ENCODE results near the gene TBC1D9. TPM values are rescaled to one million over a fixed set of nuclear protein-coding genes. Genes with fewer than 3 reads are reported as not detected.

Gene TBC1D9
- total RNA-seq, 1 donor from 2014 or later, result 22.4 TPM

- no peak overlapping the region for H3K27ac ChIP-seq (ENCODE audit: low read depth, low read length)
Measured at GRCh38 chr4:140726776-140727500, 29.2 kb downstream of the TBC1D9 start.

GRCh38 chr4:140725556-140725955, 30.6 kb downstream of the TBC1D9 start:
- Histone ChIP-seq H3K27ac (ENCODE audit: low read depth, low read length) (no peak overlapping the region), H3K36me3 (ENCODE audit: control insufficient read depth in 3 of 3, insufficient read depth in 3 of 3, low read length in 3 of 3) (no peaks in the 10 kb centered on the region), H3K9ac (ENCODE audit: low read depth in 1 of 3, low read length in 3 of 3) (no peak overlapping the region), H3K4me3 (ENCODE audit: low read length in 3 of 3) (no peak overlapping the region), H3K4me1 (ENCODE audit: control insufficient read depth in 3 of 3, insufficient read depth in 3 of 3, low read length in 3 of 3) (no peaks in the 10 kb centered on the region), H3K27me3 (ENCODE audit: control insufficient read depth in 3 of 3, insufficient read depth in 3 of 3, low read length in 3 of 3) (no peaks in the 10 kb centered on the region), H3K9me3 (ENCODE audit: control insufficient read depth in 3 of 3, low read length in 3 of 3) (no peaks in the 10 kb centered on the region)

More at GRCh38 chr4:140726776-140727500, 29.2 kb downstream of the TBC1D9 start:
- Histone ChIP-seq H3K4me3 (ENCODE audit: low read length in 3 of 3) (no peak overlapping the region), H3K4me1 (ENCODE audit: control insufficient read depth in 3 of 3, insufficient read depth in 3 of 3, low read length in 3 of 3) (no peaks in the 10 kb centered on the region), H3K9ac (ENCODE audit: low read depth in 1 of 3, low read length in 3 of 3) (no peak overlapping the region), H3K27me3 (ENCODE audit: control insufficient read depth in 3 of 3, insufficient read depth in 3 of 3, low read length in 3 of 3) (no peaks in the 10 kb centered on the region), H3K9me3 (ENCODE audit: control insufficient read depth in 3 of 3, low read length in 3 of 3) (no peaks in the 10 kb centered on the region), H3K36me3 (ENCODE audit: control insufficient read depth in 3 of 3, insufficient read depth in 3 of 3, low read length in 3 of 3) (no peaks in the 10 kb centered on the region)

GRCh38 chr4:140724760-140725159, 31.4 kb downstream of the TBC1D9 start:
- Histone ChIP-seq H3K4me3 (ENCODE audit: low read length in 3 of 3) (no peak overlapping the region), H3K9me3 (ENCODE audit: control insufficient read depth in 3 of 3, low read length in 3 of 3) (no peaks in the 10 kb centered on the region), H3K9ac (ENCODE audit: low read depth in 1 of 3, low read length in 3 of 3) (no peak overlapping the region), H3K4me1 (ENCODE audit: control insufficient read depth in 3 of 3, insufficient read depth in 3 of 3, low read length in 3 of 3) (no peaks in the 10 kb centered on the region), H3K36me3 (ENCODE audit: control insufficient read depth in 3 of 3, insufficient read depth in 3 of 3, low read length in 3 of 3) (no peaks in the 10 kb centered on the region), H3K27me3 (ENCODE audit: control insufficient read depth in 3 of 3, insufficient read depth in 3 of 3, low read length in 3 of 3) (no peaks in the 10 kb centered on the region), H3K27ac (ENCODE audit: low read depth, low read length) (no peak overlapping the region)

- Histone ChIP-seq H3K27me3 (ENCODE audit: control insufficient read depth in 3 of 3, insufficient read depth in 3 of 3, low read length in 3 of 3) (no peaks in the 10 kb centered on the region), H3K36me3 (ENCODE audit: control insufficient read depth in 3 of 3, insufficient read depth in 3 of 3, low read length in 3 of 3) (no peaks in the 10 kb centered on the region), H3K27ac (ENCODE audit: low read depth, low read length) (no peak overlapping the region), H3K4me1 (ENCODE audit: control insufficient read depth in 3 of 3, insufficient read depth in 3 of 3, low read length in 3 of 3) (peaks cover 0 to 2% (median 0%) of the 10 kb centered on the region in 3 donors), H3K9ac (ENCODE audit: low read depth in 1 of 3, low read length in 3 of 3) (no peak overlapping the region), H3K9me3 (ENCODE audit: control insufficient read depth in 3 of 3, low read length in 3 of 3) (no peaks in the 10 kb centered on the region), H3K4me3 (ENCODE audit: low read length in 3 of 3) (peak overlapping the region in 2 of 3 donors; percentile 14 to 28)
Measured at GRCh38 chr4:140720387-140721304, 35.5 kb downstream of the TBC1D9 start.

GRCh38 chr4:140719686-140720085, 36.5 kb downstream of the TBC1D9 start:
- Histone ChIP-seq H3K9me3 (ENCODE audit: control insufficient read depth in 3 of 3, low read length in 3 of 3) (no peaks in the 10 kb centered on the region), H3K9ac (ENCODE audit: low read depth in 1 of 3, low read length in 3 of 3) (no peak overlapping the region), H3K36me3 (ENCODE audit: control insufficient read depth in 3 of 3, insufficient read depth in 3 of 3, low read length in 3 of 3) (no peaks in the 10 kb centered on the region), H3K27me3 (ENCODE audit: control insufficient read depth in 3 of 3, insufficient read depth in 3 of 3, low read length in 3 of 3) (no peaks in the 10 kb centered on the region), H3K4me1 (ENCODE audit: control insufficient read depth in 3 of 3, insufficient read depth in 3 of 3, low read length in 3 of 3) (peaks cover 0 to 2% (median 0%) of the 10 kb centered on the region in 3 donors), H3K4me3 (ENCODE audit: low read length in 3 of 3) (no peak overlapping the region), H3K27ac (ENCODE audit: low read depth, low read length) (no peak overlapping the region)

- no peaks in the 10 kb centered on the region for H3K36me3 ChIP-seq (ENCODE audit: control insufficient read depth in 3 of 3, insufficient read depth in 3 of 3, low read length in 3 of 3)
- H3K9me3 ChIP-seq (ENCODE audit: control insufficient read depth in 3 of 3, low read length in 3 of 3), result no peaks in the 10 kb centered on the region
- no peak overlapping the region for H3K9ac ChIP-seq (ENCODE audit: low read depth in 1 of 3, low read length in 3 of 3)
- H3K4me3 ChIP-seq (ENCODE audit: low read length in 3 of 3), result no peak overlapping the region
- peaks cover 0 to 2% (median 0%) of the 10 kb centered on the region in 3 donors for H3K4me1 ChIP-seq (ENCODE audit: control insufficient read depth in 3 of 3, insufficient read depth in 3 of 3, low read length in 3 of 3)
- H3K27ac ChIP-seq (ENCODE audit: low read depth, low read length), result no peak overlapping the region
- no peaks in the 10 kb centered on the region for H3K27me3 ChIP-seq (ENCODE audit: control insufficient read depth in 3 of 3, insufficient read depth in 3 of 3, low read length in 3 of 3)
Measured at GRCh38 chr4:140719022-140719421, 37.2 kb downstream of the TBC1D9 start.

- H3K36me3 ChIP-seq (ENCODE audit: control insufficient read depth in 3 of 3, insufficient read depth in 3 of 3, low read length in 3 of 3), result no peaks in the 10 kb centered on the region
- no peak overlapping the region for H3K27ac ChIP-seq (ENCODE audit: low read depth, low read length)
- H3K4me3 ChIP-seq (ENCODE audit: low read length in 3 of 3), result no peak overlapping the region
- H3K27me3 ChIP-seq (ENCODE audit: control insufficient read depth in 3 of 3, insufficient read depth in 3 of 3, low read length in 3 of 3), result no peaks in the 10 kb centered on the region
- H3K9me3 ChIP-seq (ENCODE audit: control insufficient read depth in 3 of 3, low read length in 3 of 3), result no peaks in the 10 kb centered on the region
- H3K4me1 ChIP-seq (ENCODE audit: control insufficient read depth in 3 of 3, insufficient read depth in 3 of 3, low read length in 3 of 3), result peaks cover 0 to 2% (median 0%) of the 10 kb centered on the region in 3 donors
- no peak overlapping the region for H3K9ac ChIP-seq (ENCODE audit: low read depth in 1 of 3, low read length in 3 of 3)
Measured at GRCh38 chr4:140718241-140718952, 37.8 kb downstream of the TBC1D9 start.

- Histone ChIP-seq H3K27ac (ENCODE audit: low read depth, low read length) (no peak overlapping the region), H3K4me1 (ENCODE audit: control insufficient read depth in 3 of 3, insufficient read depth in 3 of 3, low read length in 3 of 3) (peaks cover 0 to 2% (median 0%) of the 10 kb centered on the region in 3 donors)
Measured at GRCh38 chr4:140717313-140717712, 38.9 kb downstream of the TBC1D9 start.

GRCh38 chr4:140715119-140715518, 41.1 kb downstream of the TBC1D9 start:
- Histone ChIP-seq H3K9me3 (ENCODE audit: control insufficient read depth in 3 of 3, low read length in 3 of 3) (no peaks in the 10 kb centered on the region), H3K4me1 (ENCODE audit: control insufficient read depth in 3 of 3, insufficient read depth in 3 of 3, low read length in 3 of 3) (peaks cover 0 to 2% (median 0%) of the 10 kb centered on the region in 3 donors), H3K27me3 (ENCODE audit: control insufficient read depth in 3 of 3, insufficient read depth in 3 of 3, low read length in 3 of 3) (no peaks in the 10 kb centered on the region), H3K36me3 (ENCODE audit: control insufficient read depth in 3 of 3, insufficient read depth in 3 of 3, low read length in 3 of 3) (no peaks in the 10 kb centered on the region), H3K27ac (ENCODE audit: low read depth, low read length) (no peak overlapping the region), H3K9ac (ENCODE audit: low read depth in 1 of 3, low read length in 3 of 3) (no peak overlapping the region), H3K4me3 (ENCODE audit: low read length in 3 of 3) (no peak overlapping the region)

More at GRCh38 chr4:140717313-140717712, 38.9 kb downstream of the TBC1D9 start:
- no peak overlapping the region for H3K9ac ChIP-seq (ENCODE audit: low read depth in 1 of 3, low read length in 3 of 3)
- H3K4me3 ChIP-seq (ENCODE audit: low read length in 3 of 3), result no peak overlapping the region
- H3K9me3 ChIP-seq (ENCODE audit: control insufficient read depth in 3 of 3, low read length in 3 of 3), result no peaks in the 10 kb centered on the region
- H3K27me3 ChIP-seq (ENCODE audit: control insufficient read depth in 3 of 3, insufficient read depth in 3 of 3, low read length in 3 of 3), result no peaks in the 10 kb centered on the region
- H3K36me3 ChIP-seq (ENCODE audit: control insufficient read depth in 3 of 3, insufficient read depth in 3 of 3, low read length in 3 of 3), result no peaks in the 10 kb centered on the region

Measured in skeletal muscle tissue (tissue), 4 donors.